GM03348 (cell line): Measurements from ENCODE around the gene RACGAP1.
"Not testable (repeated sequence)": the region's sequence is repeated elsewhere in the genome, so short reads cannot be mapped to it uniquely, and the experiment has no call there.

ENCODE experiments used
- DNase-seq: peaks from one replicate; pipeline ENCODE4 v3.0.0; 2012; ENCODE audit warnings: low spot score

Gene RACGAP1

GRCh38 chr12:50026691-50027090, 1.4 kb upstream of the RACGAP1 start:
- no peak for DNase-seq

DNA sequence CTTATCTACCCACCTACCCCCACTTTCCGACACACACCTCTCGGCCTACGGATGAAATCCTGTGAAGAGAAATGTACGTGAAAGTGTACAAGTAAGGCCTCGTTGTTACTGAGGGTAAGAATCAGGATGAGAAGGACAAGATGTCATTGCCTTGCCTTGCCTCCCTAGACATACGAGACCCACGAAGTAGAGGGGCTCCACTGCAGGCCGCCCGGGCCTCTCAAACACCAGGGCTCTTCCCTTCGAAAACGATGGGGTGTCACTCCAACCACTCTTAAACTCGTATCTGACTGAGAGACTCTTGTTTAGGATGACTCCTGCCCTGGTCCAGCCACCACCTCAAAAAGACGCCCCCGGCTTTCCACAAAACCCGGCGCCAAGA, 498 bp downstream of the RACGAP1 start:
- DNase-seq: no peak

- DNase-seq: no peak
Measured at GRCh38 chr12:50024227-50024626, 1.1 kb downstream of the RACGAP1 start.

GRCh38 chr12:50022903-50023302, 2.4 kb downstream of the RACGAP1 start:
- DNase-seq: no peak

DNA sequence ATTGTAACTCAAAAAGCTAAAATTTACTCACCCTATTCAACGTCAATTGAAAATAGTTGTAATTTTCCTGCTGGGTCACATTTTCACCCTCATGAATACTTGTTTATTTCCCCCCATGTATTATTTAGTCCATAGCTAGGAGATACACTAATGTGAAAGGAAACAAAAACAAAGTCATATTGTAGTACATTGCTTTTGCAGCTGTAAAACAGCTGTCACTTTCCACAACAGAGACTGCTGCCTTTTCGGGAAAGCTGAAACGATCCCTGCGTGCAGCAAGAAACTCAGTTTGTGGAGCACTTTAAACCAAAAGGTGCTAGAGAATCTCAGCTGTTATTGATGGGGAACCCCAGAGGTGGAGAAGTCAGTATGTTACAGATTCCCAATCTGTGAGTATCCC, 4.3 kb downstream of the RACGAP1 start:
- no peak for DNase-seq

- DNase-seq: no peak
Measured at GRCh38 chr12:50019524-50019923, 5.8 kb downstream of the RACGAP1 start.

DNA sequence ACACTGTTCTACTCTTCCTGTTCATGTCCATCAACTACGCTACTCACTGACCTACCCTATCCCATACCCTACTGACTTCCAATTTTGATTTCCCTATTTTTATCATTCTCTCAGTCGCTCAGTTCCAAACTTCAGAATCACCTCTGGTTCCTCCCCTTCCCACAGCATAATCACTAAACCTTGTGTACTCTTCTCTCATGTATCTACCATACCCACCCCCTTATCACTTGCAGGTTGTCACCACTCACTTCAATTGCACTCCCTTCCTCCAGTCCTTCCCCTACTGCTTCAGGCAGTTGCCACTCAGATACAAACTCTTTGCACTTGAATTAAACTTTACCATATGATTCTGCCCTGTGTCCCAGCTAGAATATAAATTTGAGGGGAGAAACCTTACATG, 6.3 kb downstream of the RACGAP1 start:
- DNase-seq: no peak

DNA sequence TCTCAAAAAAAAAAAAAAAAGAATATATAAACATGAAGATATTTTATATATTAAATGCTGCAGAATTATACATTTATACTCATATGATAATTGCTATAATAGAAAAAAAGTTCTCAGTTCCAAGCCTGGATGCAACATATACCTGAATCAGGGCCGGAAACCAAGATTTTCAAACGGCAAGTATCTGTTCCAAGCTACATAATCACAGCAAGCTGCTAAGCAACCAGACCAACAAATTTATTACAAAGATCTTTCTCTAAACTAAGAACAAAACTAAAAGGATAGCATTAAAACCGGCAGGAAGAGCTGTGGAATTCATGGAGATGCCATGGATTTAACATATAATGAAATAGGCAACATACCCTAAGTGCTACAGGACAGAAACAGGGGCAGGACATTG, 7.1 kb downstream of the RACGAP1 start:
- DNase-seq: no peak

DNA sequence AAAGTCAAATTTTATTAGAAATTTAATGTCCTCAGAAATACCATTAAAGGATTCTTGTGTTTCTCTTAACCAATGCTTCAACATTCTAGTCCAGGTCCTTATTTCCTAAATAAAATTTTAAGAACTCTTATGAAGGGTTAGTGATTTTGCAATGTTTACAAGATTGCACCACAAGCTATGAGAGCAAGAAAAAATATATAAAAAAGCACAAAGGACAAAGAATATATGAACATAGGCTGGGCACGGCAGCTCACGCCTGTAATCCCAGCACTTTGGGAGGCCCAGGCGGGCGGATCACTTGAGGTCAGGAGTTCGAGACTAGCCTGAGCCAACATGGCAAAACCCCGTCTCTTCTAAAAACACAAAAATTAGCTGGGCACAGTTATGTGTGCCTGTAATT, 7.7 kb downstream of the RACGAP1 start:
- no peak for DNase-seq

DNA sequence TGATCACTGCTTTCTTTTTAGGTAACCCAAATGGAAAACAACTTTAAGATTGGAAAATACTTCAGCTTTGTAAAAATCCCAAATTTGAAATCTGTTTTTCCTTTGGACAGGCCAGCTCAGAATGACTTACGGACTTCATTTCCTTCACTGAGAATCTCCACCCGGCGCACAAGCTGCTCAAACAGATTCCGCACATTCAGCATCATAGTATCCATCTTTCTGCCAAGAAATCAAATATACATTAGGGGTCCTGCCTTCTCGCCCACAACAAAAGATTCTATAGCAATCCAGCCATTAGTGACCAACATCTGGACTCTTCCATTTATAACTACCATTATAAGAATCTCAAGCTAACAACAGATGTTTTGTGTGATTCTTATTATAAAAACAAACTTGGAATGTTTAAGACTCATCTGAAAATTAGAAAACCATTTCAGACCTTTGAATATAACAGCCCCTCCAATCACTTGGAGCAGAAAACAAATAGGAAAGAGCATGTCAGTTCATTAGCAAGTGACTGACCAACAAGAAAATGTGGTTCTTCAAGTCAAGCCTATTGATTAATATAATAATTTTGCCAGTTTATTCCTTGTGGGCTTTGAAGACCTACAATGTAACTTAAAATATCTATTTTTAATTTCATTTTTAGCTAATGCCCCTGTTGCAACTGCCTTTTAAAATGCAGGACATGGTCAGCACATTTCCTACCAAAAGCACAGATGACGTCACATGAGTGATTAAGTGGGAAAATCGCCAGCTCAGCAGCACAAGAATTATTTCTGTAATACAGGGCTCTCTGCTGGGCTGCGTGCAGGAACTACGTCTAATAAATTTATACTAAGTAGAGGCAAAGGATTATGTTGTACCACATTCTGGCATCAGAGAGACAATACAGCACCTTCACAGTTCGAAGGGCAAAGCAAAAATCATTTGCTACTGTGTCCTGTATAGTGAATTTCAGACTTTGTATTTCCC, 8.5 kb downstream of the RACGAP1 start:
- peak; percentile 73 for DNase-seq

DNA sequence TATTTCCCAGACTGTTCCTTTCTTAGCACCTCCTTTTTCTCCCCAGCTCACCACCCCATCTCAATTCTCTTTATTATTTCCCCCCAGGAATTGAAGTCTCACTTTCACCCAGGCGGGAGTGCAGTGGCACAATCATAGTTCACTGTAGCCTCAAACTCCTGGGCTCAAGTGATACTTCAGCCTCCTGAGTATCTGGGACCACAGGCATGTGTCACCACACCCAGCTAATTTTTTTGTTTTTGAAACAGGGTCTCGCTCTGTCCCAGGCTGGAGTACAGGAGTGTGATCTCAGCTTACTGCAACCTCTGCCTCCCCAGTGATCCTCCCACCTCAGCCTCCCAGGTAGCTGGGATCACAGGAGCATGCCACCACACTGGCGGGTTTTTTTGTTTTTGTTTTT, 11.0 kb downstream of the RACGAP1 start:
- no peak for DNase-seq

DNA sequence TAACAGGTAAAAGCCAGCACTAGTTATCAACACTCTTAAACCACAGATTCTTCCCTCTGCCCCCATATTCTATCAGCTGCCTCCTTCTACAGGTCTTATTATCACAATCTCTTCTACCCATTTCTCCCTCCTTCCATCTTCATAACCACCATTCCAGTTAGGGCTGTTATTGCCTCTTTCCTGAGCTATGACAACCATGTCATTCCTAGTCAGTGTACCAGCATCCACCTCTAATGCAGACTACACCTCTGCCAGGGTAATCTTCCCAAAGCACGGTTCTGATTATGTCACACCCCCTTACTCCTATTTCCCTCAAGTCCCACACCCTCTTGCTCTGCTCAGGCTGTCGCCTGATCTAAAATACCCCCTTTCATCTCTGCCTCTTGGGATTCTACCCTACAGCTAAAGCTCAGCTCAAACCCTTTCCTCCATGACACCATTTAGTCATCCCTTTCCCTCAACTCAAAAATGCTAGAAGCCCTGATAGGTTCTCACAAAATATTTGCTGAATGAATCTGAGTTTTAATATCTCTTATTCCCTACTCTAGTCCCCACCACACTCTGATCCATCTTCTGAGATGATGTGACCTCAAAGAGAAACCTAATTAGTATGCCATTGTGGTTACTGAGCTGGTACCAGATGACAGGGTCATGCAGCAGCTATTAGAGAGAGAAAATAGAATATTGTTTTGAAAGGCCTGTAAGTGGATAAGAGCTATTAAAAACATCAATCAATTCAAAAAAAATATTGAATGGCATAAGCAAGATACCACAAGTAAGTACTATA, 11.7 kb downstream of the RACGAP1 start:
- no peak for DNase-seq

DNA sequence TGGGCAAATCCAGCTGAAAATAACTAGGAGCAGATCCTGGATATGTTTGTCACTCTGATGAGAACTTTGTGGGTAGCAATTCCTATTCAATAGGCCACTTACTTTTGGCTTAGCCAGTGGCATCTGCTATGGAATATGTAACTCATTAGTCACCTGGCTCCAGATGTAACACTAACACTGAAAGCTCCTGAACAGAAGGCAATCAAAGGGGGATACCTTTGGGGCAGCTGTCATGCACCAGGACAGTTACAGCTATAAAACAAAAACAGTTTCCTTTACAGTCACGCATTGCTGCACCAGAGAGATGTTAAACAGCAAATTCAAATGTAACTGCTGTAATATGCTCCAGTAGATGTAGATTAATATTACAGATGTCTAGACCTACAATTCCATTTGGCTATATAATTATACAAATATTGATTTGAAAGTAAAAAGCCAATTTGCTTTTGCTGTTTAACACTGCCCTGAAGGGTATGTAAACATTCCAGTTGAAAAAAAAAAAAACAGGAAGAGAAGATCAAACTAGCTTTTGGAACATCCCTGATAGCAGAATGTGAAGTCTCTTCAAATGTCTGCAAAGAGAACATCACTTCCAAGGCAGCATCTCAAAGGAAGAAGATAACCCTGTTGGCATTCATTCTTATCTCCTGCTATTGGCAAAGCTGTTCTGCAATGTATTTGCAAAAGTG, 18.4 kb downstream of the RACGAP1 start:
- no peak for DNase-seq

DNA sequence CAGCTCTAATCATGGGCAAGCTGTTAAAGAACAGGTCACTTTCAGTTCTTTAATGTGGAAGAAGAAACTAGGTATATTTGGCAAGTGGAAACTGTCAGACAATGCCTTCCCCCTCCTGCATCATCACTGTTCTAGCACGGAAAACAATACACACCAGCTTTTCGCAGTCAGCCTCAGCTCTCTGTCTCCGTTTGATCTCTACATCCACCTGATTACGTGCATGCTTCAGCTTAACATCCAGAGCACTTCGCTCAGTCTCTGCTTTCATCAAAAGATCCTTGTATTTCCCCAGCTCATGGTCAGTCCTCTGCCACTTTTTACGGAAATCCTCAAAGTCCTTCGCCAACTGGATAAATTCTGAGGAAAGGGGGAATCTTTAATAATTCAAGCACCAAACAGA, 19.0 kb downstream of the RACGAP1 start:
- DNase-seq: no peak

DNA sequence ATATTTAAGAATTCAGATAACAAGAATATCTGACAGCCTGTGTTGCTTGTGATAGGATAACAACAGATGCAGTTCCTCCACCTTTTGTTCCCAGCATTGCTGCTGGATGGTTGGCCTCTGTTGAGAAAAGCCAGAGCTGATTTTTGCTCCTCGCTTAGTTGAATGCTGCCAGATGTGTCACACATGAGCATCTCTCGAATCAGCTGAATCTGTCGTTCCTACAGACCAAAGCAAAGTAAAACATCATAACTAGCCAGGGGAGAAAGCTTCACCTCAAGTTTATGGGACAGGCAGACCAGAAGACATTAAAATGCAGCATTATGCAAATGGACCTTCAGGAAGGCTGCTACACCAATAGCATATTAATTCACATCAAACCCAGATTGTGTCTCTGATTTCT, 20.1 kb downstream of the RACGAP1 start:
- no peak for DNase-seq

DNA sequence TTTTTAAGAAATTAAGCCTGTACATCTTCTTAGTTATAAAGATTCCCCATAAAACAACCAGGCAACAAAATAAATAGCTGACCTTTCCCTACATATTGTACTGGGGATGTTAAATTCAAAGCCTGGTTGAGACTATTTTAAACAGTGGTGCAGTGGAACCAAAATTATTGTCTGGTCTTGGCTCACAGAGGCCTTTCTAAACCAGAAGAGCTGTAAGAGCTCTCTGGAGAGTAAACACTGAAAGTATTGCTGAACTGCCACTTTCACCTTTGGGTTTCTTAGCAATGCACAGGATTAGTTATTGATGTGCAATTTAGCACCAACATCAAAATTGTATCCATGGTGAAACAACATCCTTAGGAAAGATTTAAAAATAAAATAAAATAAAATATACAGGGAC, 20.6 kb downstream of the RACGAP1 start:
- no peak for DNase-seq

DNA sequence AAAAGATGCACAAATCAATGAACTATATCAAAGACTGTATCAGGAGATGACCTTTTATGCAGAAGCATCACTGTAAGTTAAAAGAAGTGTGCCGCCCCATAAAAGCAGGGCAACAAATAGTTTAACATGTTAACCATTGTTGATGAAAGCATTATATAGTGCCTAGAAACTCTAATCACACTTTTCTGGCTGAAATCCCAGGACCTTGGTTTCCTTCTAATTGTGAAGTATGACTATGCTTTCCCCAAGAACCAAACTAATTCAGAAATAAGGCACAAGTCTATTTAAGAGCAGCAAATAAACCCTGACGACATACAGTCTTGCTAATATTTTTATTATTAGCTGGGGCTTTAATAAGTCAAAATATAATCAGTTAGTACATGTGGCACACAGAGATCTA, 21.7 kb downstream of the RACGAP1 start:
- DNase-seq: no peak

GRCh38 chr12:49998453-49998852, 26.8 kb downstream of the RACGAP1 start:
- no peak for DNase-seq

DNA sequence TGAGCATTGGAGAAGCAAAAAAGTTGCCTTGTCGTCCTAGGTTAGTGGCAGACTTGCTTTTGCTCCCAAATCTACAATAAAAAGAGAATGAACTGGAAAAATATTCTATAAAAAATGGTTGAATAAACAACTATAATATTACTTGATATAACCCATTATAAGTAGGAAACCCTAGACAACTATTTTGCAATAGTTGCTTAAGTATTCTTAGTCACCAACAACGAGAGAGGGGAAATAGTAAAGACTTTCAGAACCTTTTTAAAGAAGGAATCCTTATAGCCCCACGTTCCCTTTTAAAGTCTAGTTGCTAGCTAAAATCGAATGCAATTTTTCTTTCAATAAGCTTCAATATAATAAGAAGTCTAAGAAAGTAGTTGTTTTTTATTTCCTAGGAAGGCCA, 35.0 kb downstream of the RACGAP1 start:
- DNase-seq: no peak

GRCh38 chr12:49989400-49989799, 35.9 kb downstream of the RACGAP1 start:
- DNase-seq: not testable (repeated sequence)

- DNase-seq: no peak
Measured at GRCh38 chr12:49987625-49988303, 37.5 kb downstream of the RACGAP1 start.

DNA sequence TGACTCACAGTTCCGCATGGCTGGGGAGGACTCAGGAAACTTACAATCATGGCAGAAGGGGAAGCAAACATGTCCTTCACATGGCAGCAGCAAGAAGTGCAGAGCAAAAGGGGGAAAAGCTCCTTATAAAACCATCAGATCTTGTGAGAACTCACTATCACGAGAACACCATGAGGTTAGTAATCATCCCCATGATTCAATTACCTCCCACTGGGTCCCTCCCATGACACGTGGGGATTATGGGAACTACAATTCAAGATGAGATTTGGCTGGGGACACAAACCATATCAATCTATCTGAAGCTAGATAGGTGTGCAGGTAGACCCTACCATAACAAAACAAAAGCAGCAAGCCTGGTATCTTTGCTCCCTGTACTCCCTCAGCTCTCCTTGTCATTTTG, 38.8 kb downstream of the RACGAP1 start:
- DNase-seq: not testable (repeated sequence)
